Effector CD8-positive, alpha-beta T cell (primary cell): ENCODE measurements around the gene MYL5.
"Not testable (repeated sequence)": the region's sequence is repeated elsewhere in the genome, so short reads cannot be mapped to it uniquely, and the experiment has no call there.

Source experiments
- DNase-seq: peaks from one replicate; lab custom pipeline; 2025; lab: John Stamatoyannopoulos, UW

Gene MYL5

GRCh38 chr4:705278-706082, 31.1 kb downstream of the MYL5 start, which contains the start of gene PCGF3:
TSS of gene PCGF3 (plus strand) at chr4:705832. CDS start at chr4:733681, 27,849 bp downstream.
- DNase-seq: peak; percentile 96

DNA sequence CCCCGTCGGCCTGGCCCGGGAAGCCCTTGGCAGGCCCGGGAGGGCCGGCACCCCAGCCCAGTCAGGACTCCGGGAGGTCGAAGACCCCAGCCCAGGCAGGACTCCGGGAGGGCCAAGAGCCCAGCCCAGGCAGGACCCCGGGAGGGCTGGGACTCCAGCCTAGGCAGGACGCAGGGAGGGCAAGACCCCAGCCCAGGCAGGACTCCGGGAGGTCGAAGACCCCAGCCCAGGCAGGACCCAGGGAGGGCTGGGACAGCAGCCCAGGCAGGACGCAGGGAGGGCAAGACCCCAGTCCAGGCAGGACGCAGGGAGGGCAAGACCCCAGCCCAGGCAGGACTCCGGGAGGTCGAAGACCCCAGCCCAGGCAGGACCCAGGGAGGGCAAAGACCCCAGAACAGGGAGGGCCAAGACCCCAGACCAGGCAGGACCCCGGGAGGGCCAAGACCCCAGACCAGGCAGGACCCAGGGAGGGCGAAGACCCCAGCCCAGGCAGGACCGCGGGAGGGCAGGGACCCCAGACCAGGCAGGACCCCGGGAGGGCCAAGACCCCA, 31.8 kb downstream of the MYL5 start:
- DNase-seq: not testable (repeated sequence)

DNA sequence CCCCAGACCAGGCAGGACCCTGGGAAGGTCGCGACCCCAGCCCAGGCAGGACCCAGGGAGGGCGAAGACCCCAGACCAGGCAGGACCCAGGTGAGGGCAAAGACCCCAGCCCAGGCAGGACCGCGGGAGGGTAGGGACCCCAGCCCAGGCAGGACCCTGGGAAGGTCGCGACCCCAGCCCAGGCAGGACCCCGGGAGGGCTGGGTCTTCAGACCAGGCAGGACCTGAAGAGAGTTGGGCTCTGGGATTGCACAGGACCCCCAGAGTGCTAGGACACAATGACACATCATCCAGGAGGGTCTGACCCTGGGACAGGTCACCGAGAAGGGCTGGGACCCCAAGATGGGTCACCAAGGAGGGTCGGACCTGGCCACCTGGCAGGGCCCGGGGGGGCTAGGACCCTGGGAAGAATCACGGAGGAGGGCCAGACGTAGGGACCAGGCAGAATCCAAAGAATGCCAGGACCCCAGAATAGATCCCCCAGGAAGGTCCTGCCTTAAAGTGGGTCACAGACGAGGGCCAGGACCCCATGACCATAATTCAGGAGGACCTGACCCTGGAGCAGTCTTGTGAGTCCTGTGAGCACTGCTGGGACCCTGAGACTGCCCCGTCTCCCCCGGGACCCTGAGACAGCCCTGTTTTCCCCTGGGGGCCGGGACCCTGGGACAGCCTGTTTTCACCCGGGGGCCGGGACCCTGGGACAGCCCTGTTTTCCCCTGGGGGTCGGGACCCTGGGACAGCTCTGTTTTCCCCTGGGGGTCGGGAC, 32.7 kb downstream of the MYL5 start:
- DNase-seq: no peak

GRCh38 chr4:707929-708630, 33.7 kb downstream of the MYL5 start:
- DNase-seq: no peak

- DNase-seq: no peak
Observed at GRCh38 chr4:708631-708933, 34.2 kb downstream of the MYL5 start.

- no peak for DNase-seq
Observed at GRCh38 chr4:709348-709747, 35.0 kb downstream of the MYL5 start.

- DNase-seq: no peak
Observed at GRCh38 chr4:710116-710515, 35.8 kb downstream of the MYL5 start.

DNA sequence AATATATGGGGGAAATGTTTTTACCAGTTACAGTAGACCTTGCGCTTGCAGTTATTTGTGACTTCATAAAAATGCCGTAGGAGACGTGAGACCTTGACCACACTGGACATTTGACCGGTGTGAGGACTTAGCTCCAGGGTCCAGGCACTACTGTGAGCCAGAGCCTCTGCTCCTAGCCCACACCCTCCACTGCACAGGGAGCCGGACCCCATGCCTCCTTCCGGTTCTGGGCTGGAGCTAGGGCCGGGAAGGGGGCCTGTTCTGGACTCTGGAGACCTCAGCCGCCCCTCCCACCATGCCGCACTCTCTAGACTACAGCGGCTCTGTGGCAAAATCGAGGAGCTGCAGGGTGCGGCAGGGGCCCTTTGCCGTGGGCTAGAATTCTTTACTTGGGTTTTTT, 36.6 kb downstream of the MYL5 start:
- no peak for DNase-seq

DNA sequence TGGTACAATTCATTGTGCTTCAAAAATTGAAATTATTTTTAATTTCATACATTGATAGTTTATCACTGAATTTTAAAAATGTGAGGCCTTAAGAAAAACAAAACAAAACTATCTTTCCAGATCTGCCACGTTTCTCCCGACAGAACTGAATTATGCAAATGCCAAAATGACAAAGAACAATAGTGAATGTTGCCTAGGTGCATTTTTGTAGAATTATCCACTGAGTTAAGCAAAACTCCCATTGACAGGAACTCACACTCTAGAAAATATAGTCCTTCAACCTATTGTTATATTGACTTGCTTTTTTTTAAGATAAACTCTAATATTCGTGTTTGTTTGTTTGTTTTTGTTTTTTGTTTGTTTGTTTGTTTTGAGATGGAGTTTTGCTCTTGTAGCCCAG, 37.8 kb downstream of the MYL5 start:
- no peak for DNase-seq

- no peak for DNase-seq
Observed at GRCh38 chr4:712916-713632, 38.7 kb downstream of the MYL5 start.

GRCh38 chr4:714087-714486, 39.7 kb downstream of the MYL5 start:
- DNase-seq: no peak

DNA sequence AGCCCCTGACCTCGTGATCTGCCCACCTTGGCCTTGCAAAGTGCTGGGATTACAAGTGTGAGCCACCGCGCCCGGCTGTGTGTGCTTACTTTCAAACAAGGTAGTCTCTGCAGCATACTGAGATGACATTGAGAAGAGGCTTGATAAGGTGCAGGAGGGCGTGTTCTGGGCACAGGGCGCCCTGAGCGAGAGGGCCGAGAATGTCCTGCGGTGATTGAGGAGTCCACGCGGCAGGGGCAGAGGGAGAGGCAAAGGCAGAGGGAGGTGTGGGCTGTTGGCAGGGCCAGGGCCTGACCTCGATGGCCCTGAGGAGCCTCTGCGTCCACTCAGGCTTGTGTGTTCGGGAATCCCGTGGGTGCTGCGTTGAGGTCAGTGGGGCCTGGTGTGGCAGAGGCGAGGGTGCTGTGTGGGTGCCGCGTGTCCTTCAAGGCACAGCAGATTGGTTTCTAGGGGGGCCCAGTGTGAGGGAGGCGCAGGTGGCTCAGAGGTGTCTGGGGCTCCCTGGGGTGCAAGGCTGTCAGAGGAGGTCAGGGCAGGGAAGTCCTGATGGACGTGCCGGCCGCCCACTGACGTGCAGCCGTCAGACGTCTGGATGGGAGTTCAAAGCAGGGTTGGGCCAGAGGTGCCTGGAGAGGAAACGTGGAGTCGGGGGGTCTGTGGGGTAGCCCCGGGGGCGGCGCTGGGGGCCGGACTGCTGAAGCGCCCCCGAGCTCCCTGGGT, 43.4 kb downstream of the MYL5 start:
- no peak for DNase-seq

- no peak for DNase-seq
Observed at GRCh38 chr4:718460-718859, 44.1 kb downstream of the MYL5 start.

- no peak for DNase-seq
Observed at GRCh38 chr4:720111-720860, 45.9 kb downstream of the MYL5 start.

DNA sequence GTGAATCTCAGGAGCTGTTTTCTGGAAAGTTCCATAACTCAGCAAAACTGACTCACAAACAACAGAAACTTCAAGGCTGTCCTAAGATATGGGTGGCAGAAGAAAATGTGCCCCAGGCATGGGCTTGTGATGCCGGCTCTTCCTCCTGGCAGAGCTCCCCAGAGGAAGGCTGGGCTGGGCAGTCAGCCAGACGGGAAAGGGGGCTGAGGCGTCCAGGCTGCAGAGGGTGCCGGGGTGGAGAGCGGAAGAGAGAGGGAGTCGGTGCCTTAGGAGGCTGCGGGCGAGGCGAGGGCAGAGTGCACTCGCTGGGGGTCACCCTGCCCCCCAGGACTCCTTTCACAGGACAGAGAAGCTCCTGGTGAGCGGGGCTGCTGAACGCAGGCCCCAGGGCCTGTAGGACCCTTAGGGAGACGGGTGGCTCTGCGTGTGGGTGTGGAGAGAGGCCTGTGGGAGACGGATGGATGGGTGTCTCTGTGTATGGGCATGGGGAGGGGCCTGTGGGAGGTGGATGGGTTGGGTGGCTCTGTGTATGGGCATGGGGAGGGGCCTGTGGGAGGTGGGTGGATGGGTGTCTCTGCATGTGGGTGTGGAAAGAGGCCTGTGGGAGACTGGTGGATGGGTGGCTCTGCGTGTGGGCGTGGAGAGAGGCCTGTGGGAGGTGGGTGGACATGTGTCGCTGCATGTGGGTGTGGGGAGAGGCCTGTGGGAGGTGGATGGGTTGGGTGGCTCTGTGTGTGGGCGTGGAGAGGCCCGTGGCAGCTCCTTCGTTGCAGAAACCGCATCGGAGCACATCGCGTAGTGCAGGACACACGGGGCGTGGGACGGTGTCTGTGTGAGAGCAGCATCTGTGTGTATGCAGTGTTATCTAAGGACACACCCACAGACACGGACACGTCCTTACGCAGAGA, 47.2 kb downstream of the MYL5 start:
- no peak for DNase-seq

GRCh38 chr4:722169-722725, 47.9 kb downstream of the MYL5 start:
- DNase-seq: no peak

GRCh38 chr4:722851-723360, 48.6 kb downstream of the MYL5 start:
- DNase-seq: no peak

GRCh38 chr4:723751-724530, 49.6 kb downstream of the MYL5 start:
- no peak for DNase-seq
